Stimulated activated CD8-positive, alpha-beta memory T cell treated with anti-CD3 and anti-CD28 coated beads, Interleukin-15, amount 100 ng/mL, for 48 hours (primary cell): ENCODE measurements around the gene GLYR1.

ENCODE experiments used
- DNase-seq, 2 donors: peaks; one replicate each; pipeline ENCODE4 v3.0.0-alpha.2; 2020; ENCODE audit warnings: low read depth in 2 of 2

Gene GLYR1

GRCh38 chr16:4880006-4880580 lies 33.0 kb upstream of the GLYR1 start:
- DNase-seq = no peak

GRCh38 chr16:4879049-4879448 lies 32.0 kb upstream of the GLYR1 start:
- no peak for DNase-seq

- DNase-seq = no peak
Measured at GRCh38 chr16:4877380-4877685, 30.2 kb upstream of the GLYR1 start.

GRCh38 chr16:4876646-4877379 lies 29.7 kb upstream of the GLYR1 start:
- no peak for DNase-seq

GRCh38 chr16:4874666-4875065 lies 27.6 kb upstream of the GLYR1 start:
- DNase-seq = no peak

GRCh38 chr16:4873091-4873490 lies 26.0 kb upstream of the GLYR1 start:
- no peak for DNase-seq

GRCh38 chr16:4871071-4871470 lies 24.0 kb upstream of the GLYR1 start:
- no peak for DNase-seq

- no peak for DNase-seq
Measured at GRCh38 chr16:4870138-4870671, 23.1 kb upstream of the GLYR1 start.

GRCh38 chr16:4869147-4869805 lies 22.2 kb upstream of the GLYR1 start:
- DNase-seq = no peak

GRCh38 chr16:4868535-4868934 lies 21.4 kb upstream of the GLYR1 start:
- DNase-seq = no peak

- DNase-seq = no peak
Measured at GRCh38 chr16:4868026-4868425, 20.9 kb upstream of the GLYR1 start.

- DNase-seq = no peak
Measured at GRCh38 chr16:4866586-4866985, 19.5 kb upstream of the GLYR1 start.

- no peak for DNase-seq
Measured at GRCh38 chr16:4865231-4865860, 18.3 kb upstream of the GLYR1 start.

GRCh38 chr16:4864728-4865127 lies 17.6 kb upstream of the GLYR1 start:
- no peak for DNase-seq

- DNase-seq = no peak
Measured at GRCh38 chr16:4862639-4863038, 15.6 kb upstream of the GLYR1 start.

GRCh38 chr16:4860727-4861342 lies 13.7 kb upstream of the GLYR1 start:
- DNase-seq = no peak

GRCh38 chr16:4859900-4860255 lies 12.8 kb upstream of the GLYR1 start:
- no peak for DNase-seq

GRCh38 chr16:4859190-4859899 lies 12.3 kb upstream of the GLYR1 start:
- no peak for DNase-seq

- DNase-seq = no peak
Measured at GRCh38 chr16:4855804-4856203, 8.7 kb upstream of the GLYR1 start.

- no peak for DNase-seq
Measured at GRCh38 chr16:4855371-4855770, 8.3 kb upstream of the GLYR1 start.

- no peak for DNase-seq
Measured at GRCh38 chr16:4852221-4852872, 5.3 kb upstream of the GLYR1 start.
